ENCODE data around the gene TBC1D22A. TPM values are rescaled to one million over a fixed set of nuclear protein-coding genes. Genes with fewer than 3 reads are reported as not detected.

Gene TBC1D22A
- total and polyA plus RNA-seq, 10 of the 15 experiments (the other 5 are each of a cell fraction or from before 2014, with no cell fraction given), result 0.63 to 44.7 (median 27.4) TPM

GRCh38 chr22:47201996-47202818 is 439.8 kb downstream of the TBC1D22A start (continued):
- TF ChIP-seq E2F4 (IDR thresholded peaks at IDR 0.05; ENCODE audit: low read depth, low read length), result no peak
- no peak for TF ChIP-seq SRF (IDR thresholded peaks at IDR 0.05; ENCODE audit: low read depth in 2 of 2, low read length in 2 of 2)
- no peak for TF ChIP-seq IKZF2 (IDR thresholded peaks at IDR 0.05)
- no peak for TF ChIP-seq ZNF384 (IDR thresholded peaks at IDR 0.05; ENCODE audit: borderline replicate concordance, low read depth, low read length)

- Histone ChIP-seq H3K36me3 (ENCODE audit: control insufficient read depth in 2 of 2, insufficient read depth in 2 of 2, low read length in 1 of 2) (no peaks in the 10 kb centered on the region), H3K9me3 (replicated peaks; ENCODE audit: control insufficient read depth, insufficient read depth, low read length) (no peaks in the 10 kb centered on the region), H3K4me2 (ENCODE audit: control insufficient read depth, insufficient read depth) (no peak overlapping the region), H2AFZ (ENCODE audit: control insufficient read depth, low read depth, low read length) (no peak overlapping the region), H3K27me3 (replicated peaks in 1 of 2; ENCODE audit: control insufficient read depth in 2 of 2, insufficient read depth in 2 of 2, low read length in 1 of 2) (no peaks in the 10 kb centered on the region), H3K4me1 (ENCODE audit: control insufficient read depth, insufficient read depth, low read length) (no peaks in the 10 kb centered on the region), H3K9ac (ENCODE audit: control insufficient read depth, insufficient read depth, low read length) (no peak overlapping the region), H4K20me1 (ENCODE audit: control insufficient read depth, insufficient read depth) (no peaks in the 10 kb centered on the region), H3K79me2 (ENCODE audit: control insufficient read depth, insufficient read depth, low read length) (no peaks in the 10 kb centered on the region), H3K4me3 (no peak overlapping the region), H3K27ac (ENCODE audit: control insufficient read depth, insufficient read depth) (no peak overlapping the region)
- WGBS (ENCODE audit: insufficient coverage, insufficient replicate concordance, low lambda C conversion rate, missing lambda C conversion rate), result 33% methylated on average over 15 of the region's 16 CpGs
- ATAC-seq (no peak), DNase-seq (ENCODE audit: low read depth, low spot score) (no peak), FAIRE-seq (no peak)
- SMC1A ChIA-PET (ENCODE audit: uncharacterized antibody, unreplicated experiment), result no interaction called here
- intact Hi-C loops (cut with micrococcal nuclease; ENCODE audit: unreplicated experiment), result no loop called here
- no TSS peak for BruUV-seq (replicated peaks)
- CTCF ChIA-PET, result no interaction called here
- in situ Hi-C loops (cut with MboI), result no loop called here
- POLR2A ChIA-PET, result no interaction called here
- RAD21 ChIA-PET (ENCODE audit: unreplicated experiment), result no interaction called here
- TF ChIP-seq CREM (IDR thresholded peaks at IDR 0.05; ENCODE audit: low read depth), result no peak
- no peak for TF ChIP-seq CHD4 (IDR thresholded peaks at IDR 0.05)
- TF ChIP-seq MTA2 (IDR thresholded peaks at IDR 0.05; ENCODE audit: low read depth), result no peak
- TF ChIP-seq IRF5 (IDR thresholded peaks at IDR 0.05; ENCODE audit: borderline replicate concordance), result no peak
- TF ChIP-seq MYC (IDR thresholded peaks at IDR 0.05; ENCODE audit: insufficient read depth, insufficient read length, insufficient replicate concordance, low read length, severe bottlenecking), result no peak
- TF ChIP-seq KDM1A (IDR thresholded peaks at IDR 0.05; ENCODE audit: borderline replicate concordance), result no peak
- no peak for TF ChIP-seq CUX1 (IDR thresholded peaks at IDR 0.05; ENCODE audit: insufficient replicate concordance, low read depth, low read length)
- TF ChIP-seq SIX5 (IDR thresholded peaks at IDR 0.05; ENCODE audit: low read depth, low read length, severe bottlenecking), result no peak
Measured at GRCh38 chr22:47202819-47203553, 440.5 kb downstream of the TBC1D22A start.

Data from GM12878 (cell line).